GM12878 (cell line): ENCODE measurements around the gene TTC39A. TPM values are rescaled to one million over a fixed set of nuclear protein-coding genes. Genes with fewer than 3 reads are reported as not detected.

Experiments
- ATAC-seq: fragments of 200-7000 bp; cut with Tn5 transposase; 3 replicates; pipeline ENCODE4 v1.9.1; 2020; ENCODE audit warnings: mild to moderate bottlenecking, moderate library complexity
- BruUV-seq: library from RNA; stranded (reverse); fragments of 400-500 nt; replicated peaks from 2 replicates; lab custom pipeline; 2021; lab: Mats Ljungman, UMichigan
- CTCF ChIA-PET: fragments of 300-600 bp; sonication (Branson Sonifier 250); formaldehyde crosslinking; extraction: SDS; loops from one replicate; lab custom pipeline; 2021; ENCODE audit warnings: inconsistent platforms; lab: Yijun Ruan, JAX
- POLR2A ChIA-PET: fragments of 350-600 bp; formaldehyde crosslinking; extraction: SDS; loops from one replicate; lab custom pipeline; 2021; ENCODE audit warnings: inconsistent platforms; lab: Charles Lee
- RAD21 ChIA-PET: fragments of 300-600 bp; sonication (Branson Sonifier 250); formaldehyde crosslinking; loops from one replicate; lab custom pipeline; 2023; ENCODE audit warnings: antibody characterized with exemption; ENCODE audit not compliant: unreplicated experiment; lab: Charles Lee
- SMC1A ChIA-PET: fragments of 300-600 bp; sonication (Branson Sonifier 250); formaldehyde crosslinking; loops from one replicate; lab custom pipeline; 2023; ENCODE audit not compliant: unreplicated experiment, uncharacterized antibody; lab: Charles Lee
- DNase-seq: peaks from one replicate; pipeline ENCODE4 v3.0.0-alpha.2; 2011; ENCODE audit warnings: low read depth, low spot score
- FAIRE-seq: peaks from 3 replicates; lab custom pipeline; 2011; peaks lifted over from hg19 to GRCh38; lab: Jason Lieb, UNC
- H2AFZ ChIP-seq: 2 replicates; pipeline ENCODE4 v1.6.0; 2011; ENCODE audit warnings: low read depth, low read length, control low read depth; ENCODE audit not compliant: control insufficient read depth
- H3K27ac ChIP-seq: 2 replicates; pipeline ENCODE4 v1.5.1; 2011; ENCODE audit warnings: control low read depth; ENCODE audit not compliant: control insufficient read depth, insufficient read depth
- H3K27me3 ChIP-seq, 2 experiments: replicated peaks in 1 of 2; 2 replicates each; pipeline versions ENCODE4 v1.6.0 to v1.6.1; 2011; ENCODE audit warnings: low read length in 1 of 2; ENCODE audit not compliant: control insufficient read depth in 2 of 2, insufficient read depth in 2 of 2
- H3K36me3 ChIP-seq, 2 experiments: 2 replicates each; pipeline ENCODE4 v1.5.1; 2011; ENCODE audit warnings: low read length in 1 of 2; ENCODE audit not compliant: control insufficient read depth in 2 of 2, insufficient read depth in 2 of 2
- H3K4me1 ChIP-seq: 2 replicates; pipeline ENCODE4 v1.6.1; 2011; ENCODE audit warnings: mild to moderate bottlenecking, low read length, moderate library complexity, mixed read lengths; ENCODE audit not compliant: control insufficient read depth, insufficient read depth
- H3K4me2 ChIP-seq: 2 replicates; pipeline ENCODE4 v1.6.0; 2011; ENCODE audit warnings: control low read depth; ENCODE audit not compliant: control insufficient read depth, insufficient read depth
- H3K4me3 ChIP-seq: fragments of 200-600 bp; sonication (generic); 2 replicates; pipeline ENCODE4 v1.5.1; 2016
- H3K79me2 ChIP-seq: 2 replicates; pipeline ENCODE4 v1.6.0; 2011; ENCODE audit warnings: low read length; ENCODE audit not compliant: control insufficient read depth, insufficient read depth
- H3K9ac ChIP-seq: 2 replicates; pipeline ENCODE4 v1.8.0; 2011; ENCODE audit warnings: low read length, control low read depth, mixed read lengths; ENCODE audit not compliant: control insufficient read depth, insufficient read depth
- H3K9me3 ChIP-seq: replicated peaks from 3 replicates; pipeline ENCODE4 v1.5.1; 2011; ENCODE audit warnings: mild to moderate bottlenecking, low read length; ENCODE audit not compliant: control insufficient read depth, insufficient read depth
- H4K20me1 ChIP-seq: 2 replicates; pipeline ENCODE4 v1.6.0; 2011; ENCODE audit not compliant: control insufficient read depth, insufficient read depth
- FOS ChIP-seq: IDR thresholded peaks from 3 replicates; pipeline ENCODE4 v1.6.1; 2011; ENCODE audit warnings: borderline replicate concordance; ENCODE audit not compliant: insufficient read length; ENCODE audit errors: extremely low read depth
- LARP7 ChIP-seq: fragments of 450-650 bp; IDR thresholded peaks from 2 replicates; pipeline ENCODE4 v1.6.1; 2017; ENCODE audit warnings: mild to moderate bottlenecking
- POLR2AphosphoS2 ChIP-seq: IDR thresholded peaks from 2 replicates; pipeline ENCODE4 v1.6.1; 2011; ENCODE audit warnings: low read depth, mild to moderate bottlenecking, low read length, improper control_type of control experiment, moderate library complexity
- RAD21 ChIP-seq: IDR thresholded peaks from 2 replicates; pipeline ENCODE4 v1.6.1; 2011; ENCODE audit warnings: mild to moderate bottlenecking, low read depth, low read length, moderate library complexity; ENCODE audit not compliant: insufficient read depth
- RELA ChIP-seq: fragments of 450-650 bp; IDR thresholded peaks from 2 replicates; pipeline ENCODE4 v1.8.0; 2014; ENCODE audit warnings: borderline replicate concordance; ENCODE audit not compliant: partially characterized antibody
- RFX5 ChIP-seq: IDR thresholded peaks from 2 replicates; pipeline ENCODE4 v1.6.1; 2011; ENCODE audit warnings: low read depth, low read length, improper control_type of control experiment
- SIN3A ChIP-seq: IDR thresholded peaks from 2 replicates; pipeline ENCODE4 v1.6.1; 2012; ENCODE audit warnings: low read depth, low read length, improper control_type of control experiment
- TCF12 ChIP-seq: IDR thresholded peaks from 2 replicates; pipeline ENCODE4 v1.6.1; 2011; ENCODE audit warnings: low read depth, mild to moderate bottlenecking, low read length
- WRNIP1 ChIP-seq: IDR thresholded peaks from 2 replicates; pipeline ENCODE4 v1.6.1; 2011; ENCODE audit warnings: low read depth, low read length, improper control_type of control experiment, borderline replicate concordance
- ZBED1 ChIP-seq: IDR thresholded peaks from 2 replicates; pipeline ENCODE4 v1.6.1; 2016; ENCODE audit warnings: borderline replicate concordance
- ZNF24 ChIP-seq: fragments of 450-650 bp; IDR thresholded peaks from 2 replicates; pipeline ENCODE4 v1.6.1; 2017; ENCODE audit warnings: antibody characterized with exemption, mild to moderate bottlenecking
- WGBS: methylation state at CpG from one replicate; pipeline ENCODE4 v1.1.6; 2016; ENCODE audit warnings: low lambda C conversion rate; ENCODE audit not compliant: insufficient replicate concordance, insufficient coverage; ENCODE audit errors: missing lambda C conversion rate; 5-methylcytosine and 5-hydroxymethylcytosine counted together
- in situ Hi-C: fragments of 300-500 bp; cut with MboI; formaldehyde crosslinking; loops from 9 replicates; pipeline ENCODE4 v1.14.3; 2018; ENCODE audit warnings: mixed read lengths
- intact Hi-C: fragments of 100-400 bp; cut with micrococcal nuclease; formaldehyde crosslinking; loops from one replicate; pipeline ENCODE4 v1.14.2; 2022; ENCODE audit not compliant: unreplicated experiment
- polyA plus RNA-seq, 11 experiments: library from polyadenylated mRNA; depleted of rRNA in 4 of 11; unstranded in 6 of 11; stranded (reverse) in 5 of 11; fragments of >200 nt; fragmentation: Nextera tagmentation in 4 of 11; fragmentation: Illumina TruSeq in 1 of 11; extraction: Ambion mirVana in 4 of 11; extraction: Trizol in 1 of 11; gene quantifications; 1 replicate in 1 of 11; 2 replicates in 10 of 11; pipeline versions ENCODE4 v1.2.1 to v1.2.3, GENCODE V29; 2011 to 2016; ENCODE audit warnings: inconsistent platforms in 2 of 11, missing spikeins in 2 of 11, low read depth in 1 of 11
- total RNA-seq, 4 experiments: library from RNA; depleted of rRNA in 3 of 4; stranded (reverse); fragments of >200 nt in 3 of 4; fragmentation: Illumina TruSeq in 1 of 4; extraction: Trizol in 1 of 4; gene quantifications; 2 replicates each; pipeline versions ENCODE4 v1.2.1 to v1.2.3, GENCODE V29; 2013 to 2021
- TF ChIP-seq, protein P1 (sequence below): fragments of 450-650 bp; IDR thresholded peaks from 2 replicates; pipeline ENCODE4 v1.6.1; 2016; ENCODE audit warnings: mild to moderate bottlenecking, moderate library complexity, borderline replicate concordance
- TF ChIP-seq, protein P2 (sequence below): IDR thresholded peaks from 2 replicates; pipeline ENCODE4 v1.6.1; 2012; ENCODE audit warnings: low read depth, low read length, improper control_type of control experiment
- TF ChIP-seq, protein P3 (sequence below): fragments of 450-650 bp; formaldehyde crosslinking; IDR thresholded peaks from 2 replicates; pipeline ENCODE4 v1.5.0; 2022; ENCODE audit warnings: mild to moderate bottlenecking, missing genetic modification characterization

Gene TTC39A
- total and polyA plus RNA-seq, 10 of the 15 experiments (the other 5 are each of a cell fraction or from before 2014, with no cell fraction given) = 0.18 to 3.0 (median 1.2) TPM

DNA sequence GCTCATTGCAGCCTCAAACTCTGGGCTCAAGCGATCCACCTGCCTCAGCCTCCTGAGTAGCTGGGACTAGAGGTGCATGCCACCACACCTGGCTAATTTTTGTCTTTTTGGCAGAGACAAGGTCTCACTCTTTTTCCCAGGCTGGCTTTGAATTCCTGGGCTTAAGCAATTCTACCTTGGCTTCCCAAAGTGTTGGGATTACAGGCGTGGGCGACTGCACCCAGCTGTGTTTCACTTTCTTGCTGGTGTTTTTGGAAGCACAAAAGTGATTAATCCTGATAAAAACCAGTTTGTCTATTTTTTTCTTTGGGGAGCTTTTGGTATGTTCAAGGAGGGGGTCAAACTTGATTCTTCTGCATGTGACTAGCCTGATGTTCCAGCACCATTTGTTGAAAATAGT lies 75.0 kb downstream of the TTC39A start (continued):
- TF ChIP-seq, protein P1, sequence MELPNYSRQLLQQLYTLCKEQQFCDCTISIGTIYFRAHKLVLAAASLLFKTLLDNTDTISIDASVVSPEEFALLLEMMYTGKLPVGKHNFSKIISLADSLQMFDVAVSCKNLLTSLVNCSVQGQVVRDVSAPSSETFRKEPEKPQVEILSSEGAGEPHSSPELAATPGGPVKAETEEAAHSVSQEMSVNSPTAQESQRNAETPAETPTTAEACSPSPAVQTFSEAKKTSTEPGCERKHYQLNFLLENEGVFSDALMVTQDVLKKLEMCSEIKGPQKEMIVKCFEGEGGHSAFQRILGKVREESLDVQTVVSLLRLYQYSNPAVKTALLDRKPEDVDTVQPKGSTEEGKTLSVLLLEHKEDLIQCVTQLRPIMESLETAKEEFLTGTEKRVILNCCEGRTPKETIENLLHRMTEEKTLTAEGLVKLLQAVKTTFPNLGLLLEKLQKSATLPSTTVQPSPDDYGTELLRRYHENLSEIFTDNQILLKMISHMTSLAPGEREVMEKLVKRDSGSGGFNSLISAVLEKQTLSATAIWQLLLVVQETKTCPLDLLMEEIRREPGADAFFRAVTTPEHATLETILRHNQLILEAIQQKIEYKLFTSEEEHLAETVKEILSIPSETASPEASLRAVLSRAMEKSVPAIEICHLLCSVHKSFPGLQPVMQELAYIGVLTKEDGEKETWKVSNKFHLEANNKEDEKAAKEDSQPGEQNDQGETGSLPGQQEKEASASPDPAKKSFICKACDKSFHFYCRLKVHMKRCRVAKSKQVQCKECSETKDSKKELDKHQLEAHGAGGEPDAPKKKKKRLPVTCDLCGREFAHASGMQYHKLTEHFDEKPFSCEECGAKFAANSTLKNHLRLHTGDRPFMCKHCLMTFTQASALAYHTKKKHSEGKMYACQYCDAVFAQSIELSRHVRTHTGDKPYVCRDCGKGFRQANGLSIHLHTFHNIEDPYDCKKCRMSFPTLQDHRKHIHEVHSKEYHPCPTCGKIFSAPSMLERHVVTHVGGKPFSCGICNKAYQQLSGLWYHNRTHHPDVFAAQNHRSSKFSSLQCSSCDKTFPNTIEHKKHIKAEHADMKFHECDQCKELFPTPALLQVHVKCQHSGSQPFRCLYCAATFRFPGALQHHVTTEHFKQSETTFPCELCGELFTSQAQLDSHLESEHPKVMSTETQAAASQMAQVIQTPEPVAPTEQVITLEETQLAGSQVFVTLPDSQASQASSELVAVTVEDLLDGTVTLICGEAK = no peak
- TF ChIP-seq RELA (no peak), ZNF24 (no peak), LARP7 (no peak), ZBED1 (no peak), SIN3A (no peak), TCF12 (no peak), RFX5 (no peak), FOS (no peak), POLR2AphosphoS2 (no peak), WRNIP1 (no peak)

DNA sequence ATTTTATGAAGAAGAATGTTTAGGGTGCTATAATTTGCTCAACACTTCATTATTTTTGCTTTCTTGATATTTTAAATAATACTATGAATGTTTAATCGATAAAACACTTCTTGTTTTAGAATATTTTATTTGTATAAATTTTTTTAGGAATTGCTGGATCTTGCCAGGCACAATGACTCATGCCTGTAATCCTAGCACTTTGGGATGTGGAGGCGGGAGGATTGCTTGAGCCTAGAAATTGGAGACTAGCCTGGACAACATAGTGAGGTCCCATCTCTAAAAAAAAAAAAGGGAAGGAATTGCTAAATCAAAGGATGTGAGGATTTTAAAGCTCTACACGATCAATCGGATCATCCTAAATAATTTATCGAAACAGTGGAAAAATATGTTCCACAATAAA lies 76.7 kb downstream of the TTC39A start:
- Histone ChIP-seq H3K4me1 (no peaks in the 10 kb centered on the region), H3K27ac (no peak overlapping the region), H4K20me1 (no peaks in the 10 kb centered on the region), H3K27me3 (no peaks in the 10 kb centered on the region), H3K4me3 (no peak overlapping the region), H3K4me2 (no peak overlapping the region), H3K36me3 (no peaks in the 10 kb centered on the region), H3K9me3 (no peaks in the 10 kb centered on the region), H3K9ac (no peak overlapping the region), H2AFZ (no peak overlapping the region), H3K79me2 (peaks cover 12% of the 10 kb centered on the region)
- in situ Hi-C loops = no loop called here
- DNase-seq = no peak
- BruUV-seq = no TSS peak
- WGBS = 87% methylated on average over 5 of the region's 5 CpGs
- POLR2A ChIA-PET = no interaction called here
- TF ChIP-seq, protein P2, sequence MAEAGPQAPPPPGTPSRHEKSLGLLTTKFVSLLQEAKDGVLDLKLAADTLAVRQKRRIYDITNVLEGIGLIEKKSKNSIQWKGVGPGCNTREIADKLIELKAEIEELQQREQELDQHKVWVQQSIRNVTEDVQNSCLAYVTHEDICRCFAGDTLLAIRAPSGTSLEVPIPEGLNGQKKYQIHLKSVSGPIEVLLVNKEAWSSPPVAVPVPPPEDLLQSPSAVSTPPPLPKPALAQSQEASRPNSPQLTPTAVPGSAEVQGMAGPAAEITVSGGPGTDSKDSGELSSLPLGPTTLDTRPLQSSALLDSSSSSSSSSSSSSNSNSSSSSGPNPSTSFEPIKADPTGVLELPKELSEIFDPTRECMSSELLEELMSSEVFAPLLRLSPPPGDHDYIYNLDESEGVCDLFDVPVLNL = no peak
- TF ChIP-seq RAD21 = no peak
- TF ChIP-seq, protein P3, sequence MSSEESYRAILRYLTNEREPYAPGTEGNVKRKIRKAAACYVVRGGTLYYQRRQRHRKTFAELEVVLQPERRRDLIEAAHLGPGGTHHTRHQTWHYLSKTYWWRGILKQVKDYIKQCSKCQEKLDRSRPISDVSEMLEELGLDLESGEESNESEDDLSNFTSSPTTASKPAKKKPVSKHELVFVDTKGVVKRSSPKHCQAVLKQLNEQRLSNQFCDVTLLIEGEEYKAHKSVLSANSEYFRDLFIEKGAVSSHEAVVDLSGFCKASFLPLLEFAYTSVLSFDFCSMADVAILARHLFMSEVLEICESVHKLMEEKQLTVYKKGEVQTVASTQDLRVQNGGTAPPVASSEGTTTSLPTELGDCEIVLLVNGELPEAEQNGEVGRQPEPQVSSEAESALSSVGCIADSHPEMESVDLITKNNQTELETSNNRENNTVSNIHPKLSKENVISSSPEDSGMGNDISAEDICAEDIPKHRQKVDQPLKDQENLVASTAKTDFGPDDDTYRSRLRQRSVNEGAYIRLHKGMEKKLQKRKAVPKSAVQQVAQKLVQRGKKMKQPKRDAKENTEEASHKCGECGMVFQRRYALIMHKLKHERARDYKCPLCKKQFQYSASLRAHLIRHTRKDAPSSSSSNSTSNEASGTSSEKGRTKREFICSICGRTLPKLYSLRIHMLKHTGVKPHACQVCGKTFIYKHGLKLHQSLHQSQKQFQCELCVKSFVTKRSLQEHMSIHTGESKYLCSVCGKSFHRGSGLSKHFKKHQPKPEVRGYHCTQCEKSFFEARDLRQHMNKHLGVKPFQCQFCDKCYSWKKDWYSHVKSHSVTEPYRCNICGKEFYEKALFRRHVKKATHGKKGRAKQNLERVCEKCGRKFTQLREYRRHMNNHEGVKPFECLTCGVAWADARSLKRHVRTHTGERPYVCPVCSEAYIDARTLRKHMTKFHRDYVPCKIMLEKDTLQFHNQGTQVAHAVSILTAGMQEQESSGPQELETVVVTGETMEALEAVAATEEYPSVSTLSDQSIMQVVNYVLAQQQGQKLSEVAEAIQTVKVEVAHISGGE (CRISPR knock-in tag) = no peak
- intact Hi-C loops = no loop called here
- RAD21 ChIA-PET = no interaction called here
- ATAC-seq = no peak
- CTCF ChIA-PET = no interaction called here
- SMC1A ChIA-PET = interaction anchor here (3.0 kb wide), 1 partner anchor 16 kb away, joined by 10 read pairs; no protein-coding TSS in a partner anchor
- no peak for FAIRE-seq
